ENCODE measurements around the gene NCAPG.

NCAPG gene, protein sequence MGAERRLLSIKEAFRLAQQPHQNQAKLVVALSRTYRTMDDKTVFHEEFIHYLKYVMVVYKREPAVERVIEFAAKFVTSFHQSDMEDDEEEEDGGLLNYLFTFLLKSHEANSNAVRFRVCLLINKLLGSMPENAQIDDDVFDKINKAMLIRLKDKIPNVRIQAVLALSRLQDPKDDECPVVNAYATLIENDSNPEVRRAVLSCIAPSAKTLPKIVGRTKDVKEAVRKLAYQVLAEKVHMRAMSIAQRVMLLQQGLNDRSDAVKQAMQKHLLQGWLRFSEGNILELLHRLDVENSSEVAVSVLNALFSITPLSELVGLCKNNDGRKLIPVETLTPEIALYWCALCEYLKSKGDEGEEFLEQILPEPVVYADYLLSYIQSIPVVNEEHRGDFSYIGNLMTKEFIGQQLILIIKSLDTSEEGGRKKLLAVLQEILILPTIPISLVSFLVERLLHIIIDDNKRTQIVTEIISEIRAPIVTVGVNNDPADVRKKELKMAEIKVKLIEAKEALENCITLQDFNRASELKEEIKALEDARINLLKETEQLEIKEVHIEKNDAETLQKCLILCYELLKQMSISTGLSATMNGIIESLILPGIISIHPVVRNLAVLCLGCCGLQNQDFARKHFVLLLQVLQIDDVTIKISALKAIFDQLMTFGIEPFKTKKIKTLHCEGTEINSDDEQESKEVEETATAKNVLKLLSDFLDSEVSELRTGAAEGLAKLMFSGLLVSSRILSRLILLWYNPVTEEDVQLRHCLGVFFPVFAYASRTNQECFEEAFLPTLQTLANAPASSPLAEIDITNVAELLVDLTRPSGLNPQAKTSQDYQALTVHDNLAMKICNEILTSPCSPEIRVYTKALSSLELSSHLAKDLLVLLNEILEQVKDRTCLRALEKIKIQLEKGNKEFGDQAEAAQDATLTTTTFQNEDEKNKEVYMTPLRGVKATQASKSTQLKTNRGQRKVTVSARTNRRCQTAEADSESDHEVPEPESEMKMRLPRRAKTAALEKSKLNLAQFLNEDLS

DNA sequence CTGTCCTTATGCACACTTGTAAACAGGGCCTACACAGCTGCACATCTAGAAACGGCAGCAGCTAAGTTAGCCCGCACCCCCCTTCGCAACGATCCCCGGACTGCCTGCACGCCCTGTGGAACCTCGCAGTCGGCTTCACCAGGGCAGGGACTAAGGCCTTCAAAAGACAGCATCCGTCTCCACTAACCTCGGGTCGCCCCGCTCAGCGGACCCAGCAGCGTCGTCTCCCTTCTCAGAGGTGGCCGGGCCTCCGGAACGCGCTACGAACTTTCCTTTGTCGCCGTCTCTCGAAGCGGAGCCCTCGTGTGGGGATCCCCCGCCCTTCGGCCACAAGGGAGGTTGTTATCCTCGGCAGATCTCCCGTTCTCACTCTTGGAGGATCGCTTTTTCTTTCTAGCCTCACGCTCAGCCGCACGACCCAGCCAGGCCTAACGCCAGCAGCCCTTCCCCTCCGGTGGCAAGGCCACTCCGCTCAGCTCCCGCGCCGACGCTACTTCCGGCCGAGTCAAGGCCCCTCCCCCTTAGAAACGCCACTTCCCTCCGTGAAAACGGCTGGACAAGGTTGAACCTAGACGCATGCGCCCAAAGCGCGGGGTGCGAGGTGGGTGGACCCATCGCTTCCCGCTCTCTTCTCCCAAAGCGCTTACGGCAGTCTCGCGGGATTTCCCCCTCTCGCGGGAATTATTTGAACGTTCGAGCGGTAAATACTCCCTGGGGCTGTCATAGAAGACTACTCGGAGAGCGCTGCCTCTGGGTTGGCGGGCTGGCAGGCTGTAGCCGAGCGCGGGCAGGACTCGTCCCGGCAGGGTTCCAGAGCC, at the start of gene NCAPG, which contains the start of gene DCAF16:
Gene NCAPG, plus strand, starts transcription at position 720 of the 818 bp plus-strand sequence. CDS start 99 bp downstream, outside the sequence.
Gene DCAF16, minus strand, starts transcription at position 498 of the 818 bp plus-strand sequence. CDS start 6,616 bp downstream, outside the sequence.
- DNase-seq = peak; percentile 95

GRCh38 chr4:17761062-17761461, 49.7 kb upstream of the NCAPG start:
- no peak for DNase-seq

DNA sequence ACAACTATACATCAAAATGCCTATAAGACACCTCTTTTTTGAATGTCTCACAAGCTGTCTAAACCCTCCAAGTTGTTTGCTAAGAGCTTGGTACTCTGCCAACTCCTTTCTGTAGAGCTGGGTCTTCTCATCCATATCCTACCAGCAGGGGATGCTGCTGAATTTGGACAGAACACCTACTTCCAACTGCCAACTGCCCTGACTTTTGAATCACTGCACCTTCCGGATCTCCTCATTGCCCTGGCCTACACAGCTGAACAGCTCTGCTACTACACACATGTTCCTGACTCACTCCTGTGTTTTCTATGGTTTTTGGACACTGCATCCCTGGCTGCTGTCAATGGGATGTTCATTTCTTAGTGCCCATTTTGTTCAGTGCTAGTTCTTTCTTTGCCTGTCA, 48.1 kb upstream of the NCAPG start:
- DNase-seq = peak; percentile 40

- no peak for DNase-seq
These were observed 47.4 kb upstream of the NCAPG start for GRCh38 chr4:17763416-17763815.

DNA sequence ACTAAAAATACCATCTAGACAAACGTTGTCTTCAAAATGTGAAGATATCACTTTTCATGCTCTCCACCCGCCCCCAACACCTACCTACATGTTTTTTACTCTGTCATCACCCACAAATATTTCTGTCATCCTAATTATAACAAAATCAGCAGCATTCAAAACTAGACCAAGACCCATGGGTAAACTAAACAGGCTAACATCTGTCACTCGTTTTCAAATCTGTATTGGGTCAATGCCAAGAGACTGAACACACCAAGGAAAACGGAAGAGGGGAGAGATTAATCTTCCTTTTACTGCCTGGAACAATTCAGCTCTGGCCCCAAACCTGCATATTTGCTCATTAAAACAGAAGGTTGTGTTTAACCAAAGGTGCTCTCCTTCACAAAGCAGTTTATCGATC, 46.8 kb upstream of the NCAPG start:
- DNase-seq = no peak

DNA sequence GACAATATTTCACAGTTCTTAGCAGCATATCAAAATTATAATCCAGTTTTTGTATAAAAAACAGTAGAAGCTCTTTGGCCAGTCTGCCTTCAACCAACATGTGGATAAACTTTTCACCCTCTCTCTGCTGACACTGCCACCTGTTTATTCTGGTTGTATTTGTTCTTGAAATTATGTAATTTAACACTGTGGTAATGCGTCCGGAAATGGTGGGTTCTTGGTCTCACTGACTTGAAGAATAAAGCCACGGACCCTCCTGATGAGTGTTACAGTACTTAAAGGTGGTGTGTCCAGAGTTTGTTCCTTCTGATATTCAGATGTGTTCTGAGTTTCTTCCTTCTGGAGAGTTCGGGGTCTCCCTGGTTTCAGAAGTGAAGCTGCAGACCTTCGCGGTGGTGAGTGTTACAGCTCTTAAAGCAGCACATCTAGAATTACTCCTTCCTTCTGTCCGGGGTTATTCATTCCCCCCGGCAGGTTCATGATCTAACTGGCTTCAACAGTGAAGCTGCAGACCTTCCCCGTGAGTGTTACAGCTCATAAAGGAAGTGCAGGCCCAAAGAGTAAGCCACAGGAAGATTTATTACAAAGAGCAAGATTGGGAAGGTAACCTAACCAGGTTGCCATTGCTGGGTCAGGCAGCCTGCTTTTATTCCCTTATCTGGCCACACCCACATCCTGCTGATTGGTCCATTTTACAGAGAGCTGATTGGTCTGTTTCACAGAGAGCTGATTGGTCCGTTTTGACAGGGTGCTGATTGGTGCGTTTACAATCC, 45.1 kb upstream of the NCAPG start:
- no peak for DNase-seq

DNA sequence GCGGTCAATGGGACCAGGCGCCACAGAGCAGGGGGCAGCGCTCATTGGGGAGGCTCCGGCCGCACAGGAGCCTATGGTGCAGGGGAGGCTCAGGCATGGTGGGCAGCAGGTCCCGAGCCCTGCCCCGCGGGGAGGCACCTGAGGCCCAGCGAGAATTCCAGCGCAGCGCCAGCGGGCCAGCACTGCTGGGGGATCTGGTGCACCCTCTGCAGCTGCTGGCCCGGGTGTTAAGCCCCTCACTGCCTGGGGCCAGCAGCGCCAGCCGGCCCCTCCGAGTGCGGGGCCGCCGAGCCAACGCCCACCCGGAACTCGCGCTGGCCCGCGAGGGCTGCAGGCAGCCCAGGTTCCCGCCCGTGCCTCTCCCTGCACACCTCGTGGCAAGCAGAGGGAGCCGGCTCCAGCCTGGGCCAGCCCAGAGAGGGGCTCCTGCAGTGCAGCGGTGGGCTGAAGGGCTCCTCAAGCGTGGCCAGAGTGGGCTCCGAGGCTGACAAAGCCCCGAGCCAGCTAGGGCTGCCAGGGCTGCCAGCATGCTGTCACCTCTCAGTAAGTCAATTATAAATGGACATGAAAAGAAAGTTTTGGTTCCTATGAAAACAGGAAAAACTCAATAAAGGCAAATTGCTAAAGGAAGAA, 43.8 kb upstream of the NCAPG start:
- no peak for DNase-seq

DNA sequence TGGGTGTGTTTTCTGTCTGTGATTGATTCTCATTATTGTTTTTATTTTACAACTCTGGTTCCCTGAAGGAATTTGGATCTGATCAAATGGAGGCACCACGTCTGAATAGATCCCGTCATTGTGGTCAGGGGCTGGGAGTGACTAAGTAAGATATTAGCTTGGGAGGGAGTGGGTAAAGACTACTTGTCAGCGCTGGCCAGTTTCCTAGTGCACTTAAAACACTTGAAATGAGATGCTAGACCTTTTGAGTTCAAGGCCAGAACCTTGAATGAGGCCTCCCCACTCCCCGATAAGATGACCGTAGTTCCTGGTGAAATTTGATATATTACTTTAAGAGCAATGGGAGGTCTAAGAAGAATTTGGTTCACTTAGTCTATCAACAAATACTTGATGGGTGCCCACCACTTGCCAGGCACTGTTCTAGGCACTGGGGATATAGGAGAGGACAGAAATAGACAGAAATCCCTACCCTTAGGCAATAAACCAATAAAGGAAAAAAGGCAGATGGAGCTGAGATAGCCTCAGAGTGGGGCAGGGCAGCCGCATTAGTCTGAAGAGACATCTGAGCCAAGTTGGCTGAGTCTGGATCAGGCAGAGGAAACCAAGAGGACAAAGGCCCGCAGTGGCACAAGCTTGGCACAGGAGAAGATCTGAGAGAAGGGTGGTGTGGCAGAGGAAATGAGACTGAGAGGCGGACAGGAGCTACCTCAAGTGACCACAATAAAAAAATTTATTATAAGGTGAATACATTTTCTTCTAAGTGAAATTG, 41.2 kb upstream of the NCAPG start:
- no peak for DNase-seq

GRCh38 chr4:17770845-17771244, 39.9 kb upstream of the NCAPG start:
- DNase-seq = peak; percentile 83

DNA sequence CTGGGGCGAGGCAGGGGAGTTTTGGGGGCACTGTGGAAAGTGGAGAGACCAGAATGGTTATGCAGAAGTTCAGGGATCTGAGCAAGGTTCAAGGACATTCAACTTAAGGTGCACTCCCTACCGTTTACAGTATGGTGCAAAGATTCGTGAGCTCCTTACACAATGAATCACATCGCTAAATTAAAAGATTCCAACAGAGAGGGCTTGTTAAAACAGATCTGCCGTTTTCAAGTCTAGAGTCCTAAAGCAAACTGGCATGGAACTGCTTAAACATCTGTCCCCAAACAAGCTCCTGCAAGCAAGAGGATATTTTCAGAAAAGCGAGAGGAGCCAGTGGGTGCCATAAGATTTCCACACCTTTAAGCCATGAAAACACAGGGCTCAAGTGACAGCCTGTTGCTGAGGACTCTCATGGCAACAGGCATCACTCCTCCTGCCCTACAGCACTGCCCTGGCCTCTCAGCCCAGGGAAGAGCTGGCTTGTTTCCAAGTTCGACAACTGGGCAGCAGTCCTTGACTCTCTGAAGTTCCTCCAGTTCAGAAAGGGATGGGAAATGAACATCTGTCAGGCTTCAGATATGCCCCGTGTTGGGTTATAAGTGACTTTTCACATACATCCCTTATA, 39.4 kb upstream of the NCAPG start:
- DNase-seq = no peak

DNA sequence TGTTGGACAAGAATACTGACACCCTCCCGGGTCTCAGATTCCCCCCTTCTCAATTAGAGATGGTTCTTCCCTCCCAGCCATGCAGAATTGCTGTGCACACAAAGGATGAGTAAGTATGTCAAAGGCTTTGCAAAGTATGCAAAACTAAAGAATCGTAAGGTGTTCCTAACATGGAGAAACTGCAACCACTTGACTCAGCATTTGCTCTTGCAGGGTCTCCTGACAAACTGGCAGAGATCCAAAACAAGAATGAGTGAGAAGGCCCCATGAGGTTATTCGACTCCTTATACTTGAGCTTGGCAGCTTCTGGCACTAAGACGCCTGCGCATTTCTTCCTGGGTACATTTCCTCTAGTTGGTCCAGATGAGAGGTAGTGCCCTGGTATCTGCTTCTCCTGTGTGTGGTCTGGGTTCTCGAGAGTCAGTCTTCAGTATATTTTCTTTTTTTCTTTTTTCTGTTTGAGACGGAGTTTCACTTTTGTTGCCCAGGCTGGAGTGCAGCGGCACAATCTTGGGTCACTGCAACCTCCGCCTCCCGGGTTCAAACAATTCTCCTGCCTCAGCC, 37.6 kb upstream of the NCAPG start:
- DNase-seq = no peak

DNA sequence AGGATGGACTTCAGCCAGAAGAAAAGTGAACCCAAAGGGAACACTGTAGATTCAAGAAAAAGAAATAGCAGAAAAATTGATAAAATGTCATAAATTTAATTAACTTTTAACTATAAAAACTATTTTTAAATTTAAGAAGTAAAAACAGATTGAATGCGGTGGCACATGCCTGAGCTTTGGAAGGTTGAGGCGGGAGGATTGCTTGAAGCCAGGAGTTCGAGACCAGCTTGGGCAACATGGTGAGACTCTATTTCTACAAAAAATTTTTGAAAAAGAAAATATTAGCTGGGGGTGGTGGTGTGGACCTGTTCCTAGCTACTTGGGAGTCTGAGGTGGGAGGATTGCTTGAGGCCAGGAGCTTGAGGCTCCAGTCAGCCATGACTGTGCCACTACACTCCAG, 32.3 kb upstream of the NCAPG start:
- no peak for DNase-seq

DNA sequence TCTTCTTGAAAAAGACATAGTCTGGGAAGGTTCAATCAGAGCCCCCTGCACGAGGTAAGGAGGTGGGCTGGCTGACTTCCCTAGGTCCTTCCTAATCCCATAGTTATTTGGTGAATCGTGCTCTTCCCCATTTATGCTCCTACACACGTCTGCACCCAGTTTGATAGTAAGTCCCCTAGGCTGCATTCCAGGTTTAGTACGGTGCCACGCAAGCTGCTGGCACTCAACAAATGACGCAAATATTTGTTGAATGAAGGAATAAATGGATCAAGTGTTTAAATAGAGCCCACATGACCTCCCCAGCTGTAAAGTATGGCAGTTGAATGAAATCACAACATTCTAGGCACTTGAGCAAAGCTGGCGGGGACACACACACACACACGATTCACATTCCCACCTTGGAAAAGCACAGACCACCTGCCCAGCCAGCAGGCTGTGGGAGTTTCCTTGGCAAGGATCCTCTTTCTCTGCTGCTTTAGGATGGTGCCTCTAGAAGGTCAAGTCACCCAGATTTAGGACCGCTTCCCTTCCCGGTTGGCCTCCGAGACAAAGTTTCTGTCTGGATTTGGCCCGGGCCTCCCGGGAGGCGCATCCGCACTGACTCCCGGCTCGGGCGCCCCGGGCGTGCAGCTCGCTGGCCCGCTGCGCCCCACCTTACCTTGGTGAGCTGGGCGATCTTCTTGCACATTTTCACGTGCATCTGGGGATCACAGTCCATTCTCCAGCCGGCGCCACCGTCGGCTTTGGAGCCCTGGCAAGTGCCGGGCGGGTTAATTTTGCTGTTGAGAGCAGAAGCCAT, 30.1 kb upstream of the NCAPG start:
- DNase-seq = peak; percentile 20

DNA sequence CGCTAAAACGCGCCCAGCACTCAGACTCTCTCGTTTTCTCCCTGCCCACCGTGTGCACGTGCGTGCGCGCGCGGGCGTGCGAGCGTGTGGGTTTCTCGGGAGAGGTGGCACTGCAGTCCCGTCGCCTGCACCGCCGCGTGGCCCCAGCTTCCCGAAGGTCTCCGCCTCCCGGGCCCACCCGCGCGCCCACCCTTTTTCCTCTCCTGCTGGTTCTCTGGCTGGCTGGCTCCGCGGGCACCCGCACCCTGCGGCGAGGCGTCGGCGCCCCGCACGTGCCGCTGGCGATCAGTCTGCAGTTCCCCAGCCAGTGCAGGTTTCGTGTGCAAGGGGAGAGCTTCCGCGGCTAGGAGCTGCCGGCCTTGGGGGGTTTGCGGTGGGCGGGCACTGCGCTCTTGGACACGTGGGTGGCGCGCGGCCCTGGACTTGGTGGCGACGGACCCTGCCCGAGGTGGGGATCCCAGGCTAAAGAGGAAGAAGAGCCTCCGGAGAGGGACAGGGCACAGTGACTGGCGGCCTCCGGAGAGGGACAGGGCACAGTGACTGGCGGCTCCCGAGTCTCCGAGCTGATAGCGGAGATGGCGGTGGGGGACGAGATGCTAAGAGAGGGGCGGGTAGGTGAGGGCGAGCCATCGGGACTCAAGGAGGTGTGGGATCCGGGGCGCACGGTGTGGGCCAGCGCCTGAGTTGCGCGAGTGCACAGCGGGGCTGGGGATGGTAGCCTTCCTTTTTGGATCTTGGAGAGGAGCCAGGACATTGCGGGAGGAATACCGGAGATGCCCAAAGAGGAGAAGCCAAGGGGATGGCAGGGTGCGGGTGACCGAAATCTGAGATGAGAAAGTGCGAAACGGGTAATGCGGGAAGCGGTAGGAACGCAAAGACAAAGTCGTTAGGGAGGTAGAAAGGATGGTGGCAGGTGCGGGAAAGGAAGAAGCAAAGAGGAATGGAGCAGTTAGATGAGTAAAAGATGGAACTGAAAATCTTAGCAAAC, 29.2 kb upstream of the NCAPG start, which contains the start of gene FAM184B:
Gene FAM184B, minus strand, starts transcription at position 322 of the 988 bp plus-strand sequence. CDS start 322 bp downstream, outside the sequence.
- no peak for DNase-seq

DNA sequence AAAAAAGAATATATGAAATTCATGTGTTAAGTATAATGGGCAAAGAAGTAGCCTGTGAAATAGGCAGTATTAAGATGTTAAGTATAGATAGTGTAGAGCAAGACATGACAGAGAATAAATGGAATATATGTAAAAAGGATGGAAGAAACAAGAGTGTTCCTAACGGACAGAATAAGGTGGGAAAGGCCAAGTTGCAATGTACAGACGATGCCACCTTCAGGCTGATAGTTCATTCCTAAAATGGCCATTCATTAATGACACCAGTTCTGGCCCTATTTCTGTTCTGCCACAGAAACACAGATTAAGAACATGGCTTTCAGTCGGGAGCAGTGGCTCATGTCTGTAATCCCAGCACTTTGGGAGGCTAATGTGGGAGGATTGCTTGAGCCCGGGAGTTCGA, 24.9 kb upstream of the NCAPG start:
- DNase-seq = no peak

GRCh38 chr4:17786567-17786966, 24.2 kb upstream of the NCAPG start:
- no peak for DNase-seq

DNA sequence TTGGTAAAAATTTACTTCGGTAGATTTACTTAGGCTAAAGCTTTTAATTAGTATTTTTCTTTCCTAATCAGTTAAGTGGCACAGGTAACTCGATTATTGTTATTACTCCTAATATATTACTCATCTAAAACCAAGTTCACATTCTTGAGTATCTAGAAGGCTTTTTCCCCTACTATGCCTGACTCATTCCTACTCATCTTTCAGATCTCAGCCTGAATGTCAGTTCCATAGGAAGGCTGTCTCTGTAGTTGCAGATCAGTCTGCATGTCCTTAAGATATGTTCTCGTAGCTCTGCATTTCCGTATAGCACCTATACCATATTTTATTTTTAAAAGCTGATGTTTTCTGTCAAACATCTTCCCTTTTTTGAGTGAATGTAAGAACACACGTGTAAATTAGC, 23.5 kb upstream of the NCAPG start:
- DNase-seq = peak; percentile 60
